Loucy (cell line): ENCODE data around the gene FHIT.

Experiments
- EZH2phosphoT487 ChIP-seq: fragments of 200-600 bp; IDR thresholded peaks from 2 replicates; pipeline ENCODE4 v1.6.1; 2018; ENCODE audit warnings: antibody characterized with exemption, mild to moderate bottlenecking, moderate library complexity, borderline replicate concordance
- TF ChIP-seq, protein P1 (sequence below): fragments of 200-600 bp; sonication (generic); conservative IDR thresholded peaks from 2 replicates; pipeline ENCODE4 v1.5.1; 2014; ENCODE audit warnings: mild to moderate bottlenecking, antibody characterized with exemption, low read length

DNA sequence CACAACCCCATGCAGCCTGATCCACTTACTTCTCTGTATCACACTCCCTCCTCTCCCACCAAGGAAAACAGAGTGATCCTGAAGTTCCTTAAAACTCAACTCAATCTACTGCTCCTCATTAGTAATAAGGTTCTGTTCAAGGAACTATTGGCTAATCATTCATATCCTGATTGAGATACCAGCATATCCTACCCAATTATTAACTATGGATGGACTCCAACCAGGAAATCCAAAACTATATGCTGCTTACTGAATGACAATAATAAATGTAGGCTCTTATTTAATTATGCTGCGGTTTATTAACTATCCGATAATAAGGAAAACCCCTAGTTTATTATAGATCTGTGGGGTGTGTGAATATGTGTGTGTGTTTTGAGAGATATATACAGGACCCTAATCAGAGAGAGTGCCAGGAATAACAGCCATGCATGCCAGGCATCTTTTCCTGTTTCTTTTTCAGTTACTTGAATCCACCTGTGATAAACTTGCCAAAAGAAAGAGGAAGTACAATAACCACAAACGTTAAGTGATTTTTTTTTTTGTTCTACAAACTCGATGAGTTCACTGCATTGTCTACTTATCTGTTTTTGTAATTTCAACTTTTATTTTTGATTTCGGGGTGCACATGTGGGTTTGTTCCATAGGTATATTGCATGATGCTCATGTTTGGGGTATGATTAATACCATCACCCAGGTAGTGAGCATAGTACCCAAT is 1169.7 kb downstream of the FHIT start:
- TF ChIP-seq, protein P1, sequence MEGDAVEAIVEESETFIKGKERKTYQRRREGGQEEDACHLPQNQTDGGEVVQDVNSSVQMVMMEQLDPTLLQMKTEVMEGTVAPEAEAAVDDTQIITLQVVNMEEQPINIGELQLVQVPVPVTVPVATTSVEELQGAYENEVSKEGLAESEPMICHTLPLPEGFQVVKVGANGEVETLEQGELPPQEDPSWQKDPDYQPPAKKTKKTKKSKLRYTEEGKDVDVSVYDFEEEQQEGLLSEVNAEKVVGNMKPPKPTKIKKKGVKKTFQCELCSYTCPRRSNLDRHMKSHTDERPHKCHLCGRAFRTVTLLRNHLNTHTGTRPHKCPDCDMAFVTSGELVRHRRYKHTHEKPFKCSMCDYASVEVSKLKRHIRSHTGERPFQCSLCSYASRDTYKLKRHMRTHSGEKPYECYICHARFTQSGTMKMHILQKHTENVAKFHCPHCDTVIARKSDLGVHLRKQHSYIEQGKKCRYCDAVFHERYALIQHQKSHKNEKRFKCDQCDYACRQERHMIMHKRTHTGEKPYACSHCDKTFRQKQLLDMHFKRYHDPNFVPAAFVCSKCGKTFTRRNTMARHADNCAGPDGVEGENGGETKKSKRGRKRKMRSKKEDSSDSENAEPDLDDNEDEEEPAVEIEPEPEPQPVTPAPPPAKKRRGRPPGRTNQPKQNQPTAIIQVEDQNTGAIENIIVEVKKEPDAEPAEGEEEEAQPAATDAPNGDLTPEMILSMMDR = no peak
- no peak for TF ChIP-seq EZH2phosphoT487
